GM21723 (cell line): ENCODE measurements around the gene CHRD.

Source experiments
- ATAC-seq: cut with Tn5 transposase; IDR thresholded peaks from one replicate; pipeline ENCODE4 v1.9.1; 2021; ENCODE audit warnings: mild to moderate bottlenecking, moderate library complexity; ENCODE audit not compliant: unreplicated experiment

The CHRD gene

GRCh38 chr3:184346480-184347190, 33.2 kb upstream of the CHRD start:
- no peak for ATAC-seq

GRCh38 chr3:184347321-184348056, 32.4 kb upstream of the CHRD start:
- ATAC-seq: no peak

DNA sequence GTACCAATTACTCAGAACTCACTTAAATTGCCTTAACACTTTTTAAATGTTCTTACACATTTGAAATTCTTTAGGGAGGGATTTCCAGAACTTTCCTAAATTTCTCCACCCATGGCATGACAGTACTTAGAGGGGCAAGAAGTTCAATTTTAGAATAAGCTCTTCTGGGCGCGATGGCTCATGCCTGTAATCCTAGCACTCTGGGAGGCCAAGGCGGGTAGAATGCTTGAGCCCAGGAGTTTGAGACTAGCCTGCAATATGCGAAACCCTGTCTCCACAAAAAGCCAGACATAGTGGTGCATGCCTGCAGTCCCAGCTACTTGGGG, 31.8 kb upstream of the CHRD start:
- no peak for ATAC-seq

GRCh38 chr3:184349563-184350470, 30.0 kb upstream of the CHRD start:
- no peak for ATAC-seq

DNA sequence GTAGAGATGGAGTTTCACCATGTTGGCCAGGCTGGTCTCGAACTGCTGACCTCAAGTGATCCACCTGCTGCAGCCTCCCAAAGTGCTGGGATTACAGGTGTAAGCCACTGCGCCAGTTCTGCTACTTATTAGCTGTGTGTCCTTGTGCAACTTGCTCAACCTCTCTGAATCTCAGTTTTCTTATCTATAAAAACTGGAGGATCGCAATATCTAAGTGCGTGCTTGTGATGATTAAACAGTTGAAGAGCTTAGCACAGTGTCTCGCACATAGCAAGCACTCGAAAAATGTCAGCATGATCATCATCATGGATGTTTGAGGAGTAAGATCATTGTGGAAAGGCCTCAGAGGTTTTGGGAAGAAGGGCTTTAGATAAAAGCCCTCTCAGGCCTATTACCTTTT, 29.2 kb upstream of the CHRD start:
- ATAC-seq: no peak

GRCh38 chr3:184351511-184352148, 28.2 kb upstream of the CHRD start:
- ATAC-seq: no peak

DNA sequence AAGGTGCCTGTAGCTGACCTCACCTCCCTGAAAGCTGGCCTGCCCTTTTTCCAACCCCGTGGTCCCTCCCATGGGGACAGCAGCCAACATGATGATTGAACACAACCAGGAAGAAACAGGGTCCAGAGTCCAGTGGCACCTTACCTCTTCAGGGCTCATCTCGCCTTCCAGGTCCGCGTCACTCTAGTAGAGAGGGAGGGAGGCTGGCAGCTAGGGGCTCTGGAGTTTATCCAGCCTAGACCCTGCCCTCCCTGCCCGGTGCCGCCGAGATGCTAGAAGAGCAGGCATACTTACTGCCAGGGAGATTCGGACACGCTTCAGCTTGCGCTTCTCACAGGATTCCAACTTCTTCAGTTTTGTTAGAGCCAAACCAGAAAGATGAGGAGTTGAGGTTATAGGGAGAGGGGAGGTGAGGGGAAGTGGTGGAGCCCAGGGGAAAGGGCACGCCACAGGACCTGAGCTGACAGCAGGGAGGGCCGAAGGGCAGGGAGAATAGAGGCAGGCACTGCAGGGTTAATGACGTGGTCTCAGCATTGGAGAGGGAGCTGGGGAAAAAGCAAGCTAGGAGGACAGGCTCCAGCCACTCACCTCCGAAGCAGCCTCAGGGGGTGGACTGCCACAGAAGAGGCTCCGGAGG, 27.6 kb upstream of the CHRD start:
- no peak for ATAC-seq

DNA sequence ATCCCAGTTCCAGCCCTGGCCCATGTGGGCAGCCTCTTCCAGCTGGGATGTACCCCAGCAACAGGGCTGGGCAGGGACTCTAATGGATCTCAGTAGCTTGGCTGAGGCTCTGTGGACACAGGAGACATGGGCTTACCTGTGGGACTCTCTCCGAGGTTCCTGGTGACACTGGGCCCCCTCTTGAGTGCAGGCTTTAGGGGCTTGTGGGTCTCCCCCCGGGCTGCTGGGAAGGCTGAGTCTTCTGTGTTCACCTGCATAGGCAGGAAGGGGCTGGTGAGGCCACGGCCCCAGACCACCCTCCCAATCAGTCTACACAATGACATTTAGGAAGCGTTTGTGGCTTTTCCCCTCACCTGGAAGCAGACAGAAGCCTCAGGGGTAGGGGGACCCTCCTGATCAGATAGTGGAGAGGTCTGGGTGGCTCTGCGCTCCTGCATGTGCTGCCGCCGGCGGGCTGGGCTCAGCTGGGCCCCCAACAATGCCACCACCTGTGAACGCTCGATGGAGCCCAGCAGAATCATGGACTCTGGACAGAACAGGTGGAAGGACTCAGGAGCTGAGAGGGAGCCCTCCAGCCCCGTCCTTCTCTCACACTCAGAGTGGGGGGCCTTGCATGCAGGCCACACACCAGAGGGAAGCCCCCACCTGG, 26.8 kb upstream of the CHRD start:
- ATAC-seq: no peak

DNA sequence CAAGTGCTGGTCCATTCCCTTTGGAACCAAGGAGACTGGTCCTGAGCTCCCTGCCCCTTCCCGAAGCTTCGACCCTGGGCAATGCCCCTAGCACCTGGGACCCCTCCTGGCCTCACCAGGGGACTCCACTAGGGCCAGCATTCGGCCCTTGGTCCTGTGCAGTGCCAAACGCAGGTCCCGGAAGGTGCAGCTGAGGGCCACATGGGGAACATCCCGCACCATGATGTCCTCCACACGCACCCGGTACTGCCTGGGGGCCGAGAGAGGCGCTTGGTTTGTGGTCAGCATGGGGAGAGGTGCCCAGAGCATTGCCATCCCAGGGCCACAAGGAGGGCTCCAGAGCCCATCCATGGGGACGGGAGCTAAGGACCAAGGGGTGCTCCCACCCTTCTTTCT, 26.3 kb upstream of the CHRD start:
- ATAC-seq: no peak

DNA sequence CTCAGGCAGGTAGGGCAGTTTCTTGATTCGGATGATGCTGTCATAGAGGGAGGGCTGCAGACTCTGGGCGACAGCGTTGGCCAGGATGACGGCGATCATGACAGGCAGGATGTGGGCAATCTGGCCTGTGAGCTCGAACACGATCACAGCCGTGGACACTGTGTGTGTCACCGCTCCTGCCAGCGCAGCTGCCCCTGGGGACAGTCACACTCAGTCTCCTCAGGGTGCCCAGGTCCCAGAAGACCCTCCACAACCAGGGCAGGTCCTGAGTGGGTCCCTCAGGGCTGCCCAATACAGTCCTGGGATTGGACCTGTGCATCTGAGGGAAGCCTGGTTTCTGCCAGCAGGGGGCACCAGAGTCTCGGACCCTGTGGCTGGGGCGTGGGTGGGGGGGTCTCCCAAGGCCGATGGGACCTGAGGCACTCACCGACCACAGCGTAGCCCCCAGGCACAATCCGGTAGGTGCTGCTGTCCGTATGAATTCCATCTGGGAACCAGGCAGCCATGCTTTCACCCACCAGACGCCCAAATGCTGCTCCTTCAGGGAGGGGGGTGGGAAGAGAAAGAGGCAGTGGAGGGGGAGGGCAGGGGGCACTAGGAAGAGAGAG, 25.6 kb upstream of the CHRD start:
- peak; percentile 55 for ATAC-seq

DNA sequence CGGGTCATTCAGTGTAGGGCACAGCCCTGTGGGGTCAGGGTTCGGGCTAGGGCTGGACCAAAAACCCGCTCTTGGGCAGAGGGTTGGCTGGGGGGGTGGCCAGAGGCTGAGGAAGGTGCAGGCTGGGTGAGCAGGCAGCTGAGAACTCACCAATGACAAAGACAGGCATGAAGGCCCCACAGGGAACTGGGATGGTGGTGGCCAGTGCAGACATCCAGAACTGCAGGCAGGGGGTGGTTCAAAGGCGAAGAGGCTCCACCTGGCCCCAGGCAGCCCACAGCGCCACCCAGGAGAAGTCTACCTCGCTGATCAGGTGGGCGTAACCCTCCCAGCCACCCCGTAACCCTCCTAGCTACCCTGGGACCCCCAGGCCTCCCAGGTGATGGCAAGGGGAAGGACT, 25.1 kb upstream of the CHRD start:
- no peak for ATAC-seq

- no peak for ATAC-seq
Observed at GRCh38 chr3:184355261-184356040, 24.4 kb upstream of the CHRD start.

- ATAC-seq: no peak
Observed at GRCh38 chr3:184357248-184358123, 22.4 kb upstream of the CHRD start.

GRCh38 chr3:184358124-184358767, 21.6 kb upstream of the CHRD start:
- ATAC-seq: no peak

DNA sequence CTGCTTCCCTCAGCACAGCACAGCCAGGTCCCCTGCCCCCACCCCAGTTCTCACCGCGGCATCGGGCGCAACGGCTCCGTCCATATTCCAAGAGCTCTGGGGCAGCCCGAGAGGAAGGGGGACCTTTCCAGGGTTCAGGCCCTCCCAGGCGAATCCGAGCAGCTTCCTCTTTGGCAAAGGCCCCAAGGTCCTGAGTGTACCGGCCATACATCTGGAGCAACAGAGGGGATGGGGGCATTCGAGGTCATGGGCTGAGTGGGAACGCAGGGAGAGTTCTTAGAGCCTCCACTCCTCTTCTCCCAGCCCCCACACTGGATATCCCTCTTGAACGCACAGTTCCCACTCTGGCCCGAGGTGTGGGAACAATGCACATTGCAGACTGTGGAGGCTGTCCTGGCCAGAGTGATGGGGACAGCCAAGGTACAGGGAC, 20.9 kb upstream of the CHRD start:
- no peak for ATAC-seq

DNA sequence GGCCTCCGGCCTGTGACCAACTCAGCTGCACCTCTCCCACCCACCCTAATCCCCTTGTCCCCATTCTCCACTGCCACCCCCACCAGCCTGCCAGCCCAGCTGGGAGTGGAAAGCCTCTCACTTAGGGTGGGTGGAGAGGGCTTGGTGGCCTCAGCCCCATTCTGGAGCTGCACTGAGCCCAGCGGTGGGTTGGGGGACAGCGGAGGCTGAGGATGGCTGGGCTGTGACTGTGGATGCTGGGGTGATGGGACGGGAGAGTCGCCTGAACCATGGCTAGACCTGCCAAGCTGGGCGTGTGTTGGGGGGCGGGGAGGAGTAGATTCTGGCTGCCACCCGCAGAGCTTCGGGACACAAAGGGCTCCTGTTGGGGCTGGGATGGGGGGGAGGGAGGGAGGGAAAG, 20.2 kb upstream of the CHRD start:
- no peak for ATAC-seq

- no peak for ATAC-seq
Observed at GRCh38 chr3:184360070-184360928, 19.6 kb upstream of the CHRD start.
